Upper lobe of left lung (tissue), 6 donors: Measurements from ENCODE around the gene C9orf40. TPM values are rescaled to one million over a fixed set of nuclear protein-coding genes. Genes with fewer than 3 reads are reported as not detected.

ENCODE experiments used
- ATAC-seq, 2 donors: fragments of 200-7000 bp; cut with Tn5 transposase; one replicate each; pipeline ENCODE4 v1.9.1; 2022; ENCODE audit warnings: mild to moderate bottlenecking in 2 of 2, moderate library complexity in 2 of 2; ENCODE audit not compliant: low FRiP score in 2 of 2
- DNase-seq, 2 donors: peaks; one replicate each; pipeline ENCODE4 v3.0.0-alpha.2; 2019 to 2020
- H3K27ac ChIP-seq, 4 donors: fragments of 200-600 bp; sonication (generic); one replicate each; pipeline ENCODE4 v1.5.1; 2016 to 2019
- H3K27me3 ChIP-seq, 4 donors: fragments of 200-600 bp; sonication (generic); one replicate each; pipeline ENCODE4 v1.5.1; 2017 to 2019
- H3K36me3 ChIP-seq, 4 donors: fragments of 200-600 bp; sonication (generic); one replicate each; pipeline ENCODE4 v1.5.1; 2016 to 2019
- H3K4me1 ChIP-seq, 4 donors: fragments of 200-600 bp; sonication (generic); one replicate each; pipeline ENCODE4 v1.5.1; 2018 to 2019
- H3K4me3 ChIP-seq, 4 donors: fragments of 200-600 bp; sonication (generic); one replicate each; pipeline ENCODE4 v1.5.1; 2017 to 2019; ENCODE audit warnings: mild to moderate bottlenecking in 2 of 4, moderate library complexity in 1 of 4
- H3K9me3 ChIP-seq, 4 donors: fragments of 200-600 bp; sonication (generic); one replicate each; pipeline ENCODE4 v1.5.1; 2018 to 2019
- CTCF ChIP-seq, 6 experiments: fragments of 450-650 bp in 4 of 6; fragments of 200-600 bp in 2 of 6; sonication (generic) in 2 of 6; IDR thresholded peaks; one replicate each; pipeline ENCODE4 v1.5.1; 2016 to 2019; ENCODE audit warnings: antibody characterized with exemption in 6 of 6
- EP300 ChIP-seq, 4 donors: sonication (generic); formaldehyde crosslinking; IDR thresholded peaks; one replicate each; pipeline ENCODE4 v1.5.1; 2017; ENCODE audit warnings: antibody characterized with exemption in 4 of 4, control low read depth in 2 of 4
- POLR2A ChIP-seq, 4 donors: fragments of 450-650 bp; IDR thresholded peaks; one replicate each; pipeline ENCODE4 v1.5.1; 2016 to 2017; ENCODE audit warnings: antibody characterized with exemption in 4 of 4, mild to moderate bottlenecking in 2 of 4
- POLR2AphosphoS5 ChIP-seq, 2 donors: sonication (generic); formaldehyde crosslinking; IDR thresholded peaks; one replicate each; pipeline ENCODE4 v1.5.1; 2017; ENCODE audit warnings: antibody characterized with exemption in 2 of 2
- total RNA-seq, 6 donors: library from RNA; depleted of rRNA in 4 of 6; stranded (reverse); fragments of >200 nt in 4 of 6; gene quantifications; one replicate each; pipeline versions ENCODE4 v1.1.0 to v1.2.1, GENCODE V29; 2016 to 2021
- donor health status: DM: no; HTN: no; CAD: no; lungs with moderate emphysema.
- donor health status: DM: no; HTN: yes; CAD: no; lungs with severe emphysema.

The C9orf40 gene
- total RNA-seq, 6 donors from 2014 or later = 1.00 to 6.2 (median 2.0) TPM

GRCh38 chr9:74901001-74901400, 51.7 kb downstream of the C9orf40 start:
- ATAC-seq = no peak
- H3K36me3 ChIP-seq = no peaks in the 10 kb centered on the region
- no peak overlapping the region for H3K4me3 ChIP-seq
- no peak for TF ChIP-seq CTCF (IDR thresholded peaks at IDR 0.05)
- TF ChIP-seq POLR2AphosphoS5 (IDR thresholded peaks at IDR 0.05) = no peak
- no peak for TF ChIP-seq POLR2A (IDR thresholded peaks at IDR 0.05)
- TF ChIP-seq EP300 (IDR thresholded peaks at IDR 0.05) = no peak
- no peak overlapping the region for H3K27ac ChIP-seq
- no peak for DNase-seq
- H3K4me1 ChIP-seq = no peaks in the 10 kb centered on the region
- H3K27me3 ChIP-seq = no peaks in the 10 kb centered on the region
- H3K9me3 ChIP-seq = no peaks in the 10 kb centered on the region

Other genes starting within 250 kb of the C9orf40 start
- gene TRPM6, start 65.0 kb downstream of the C9orf40 start, total RNA-seq = 1 to 10 TPM in 3 of 6 donors, under 1 TPM in 3; under 0.01 to 3.0 (median 1.3) TPM
- gene CARNMT1, start 75.4 kb upstream of the C9orf40 start, total RNA-seq = 10 to 100 TPM; 11.5 to 34.5 (median 17.7) TPM
- 10 to 100 TPM; 17.5 to 46.6 (median 27.3) TPM for gene NMRK1, start 135.2 kb upstream of the C9orf40 start, total RNA-seq
- gene OSTF1, start 135.6 kb upstream of the C9orf40 start, total RNA-seq = 10 to 100 TPM; 17.8 to 84.9 (median 48.9) TPM